Tibial nerve (tissue), 4 donors: ENCODE data around the gene TEP1. TPM values are rescaled to one million over a fixed set of nuclear protein-coding genes. Genes with fewer than 3 reads are reported as not detected.

Experiments
- DNase-seq, 2 donors: peaks; one replicate each; pipeline ENCODE4 v3.0.0-alpha.2; 2019; ENCODE audit warnings: low spot score in 2 of 2
- H3K27ac ChIP-seq, 4 donors: fragments of 200-600 bp; sonication (generic) in 3 of 4; one replicate each; pipeline ENCODE4 v1.5.1; 2017 to 2019; ENCODE audit warnings: mild to moderate bottlenecking in 1 of 4
- H3K27me3 ChIP-seq, 2 donors: fragments of 200-600 bp; sonication (generic) in 1 of 2; one replicate each; pipeline versions ENCODE4 v1.5.1 to v1.6.0; 2017 to 2019
- H3K36me3 ChIP-seq, 3 donors: fragments of 200-600 bp; sonication (generic); one replicate each; pipeline ENCODE4 v1.5.1; 2018 to 2019
- H3K4me1 ChIP-seq, 4 donors: fragments of 200-600 bp; sonication (generic) in 3 of 4; one replicate each; pipeline ENCODE4 v1.5.1; 2017 to 2019
- H3K4me3 ChIP-seq, 4 donors: fragments of 200-600 bp; sonication (generic) in 3 of 4; one replicate each; pipeline ENCODE4 v1.5.1; 2017 to 2019; ENCODE audit warnings: mild to moderate bottlenecking in 1 of 4, moderate library complexity in 1 of 4
- H3K9me3 ChIP-seq, 4 donors: fragments of 200-600 bp; sonication (generic) in 3 of 4; one replicate each; pipeline ENCODE4 v1.5.1; 2017 to 2019
- EP300 ChIP-seq, 2 donors: sonication (generic); formaldehyde crosslinking; IDR thresholded peaks; one replicate each; pipeline ENCODE4 v1.6.1; 2017; ENCODE audit warnings: antibody characterized with exemption in 2 of 2, mild to moderate bottlenecking in 1 of 2
- POLR2A ChIP-seq, 2 donors: fragments of 450-650 bp; IDR thresholded peaks; one replicate each; pipeline ENCODE4 v1.6.1; 2017; ENCODE audit warnings: antibody characterized with exemption in 2 of 2, mild to moderate bottlenecking in 2 of 2, moderate library complexity in 2 of 2
- WGBS, 2 donors: methylation state at CpG; one replicate each; pipeline ENCODE4 v1.1.5; 2018; 5-methylcytosine and 5-hydroxymethylcytosine counted together
- total RNA-seq, 4 donors: library from RNA; depleted of rRNA; stranded (reverse); fragments of >200 nt; gene quantifications; one replicate each; pipeline ENCODE4 v1.1.0, GENCODE V29; 2016
- TF ChIP-seq, protein P1 (sequence below), 5 experiments: fragments of 200-600 bp in 3 of 5; fragments of 450-650 bp in 2 of 5; sonication (generic) in 3 of 5; IDR thresholded peaks; one replicate each; pipeline ENCODE4 v1.5.1; 2016 to 2019; ENCODE audit warnings: antibody characterized with exemption in 5 of 5, mild to moderate bottlenecking in 3 of 5, moderate library complexity in 2 of 5

TEP1 gene
- total RNA-seq, 4 donors from 2014 or later = 30.3 to 50.0 (median 36.0) TPM

DNA sequence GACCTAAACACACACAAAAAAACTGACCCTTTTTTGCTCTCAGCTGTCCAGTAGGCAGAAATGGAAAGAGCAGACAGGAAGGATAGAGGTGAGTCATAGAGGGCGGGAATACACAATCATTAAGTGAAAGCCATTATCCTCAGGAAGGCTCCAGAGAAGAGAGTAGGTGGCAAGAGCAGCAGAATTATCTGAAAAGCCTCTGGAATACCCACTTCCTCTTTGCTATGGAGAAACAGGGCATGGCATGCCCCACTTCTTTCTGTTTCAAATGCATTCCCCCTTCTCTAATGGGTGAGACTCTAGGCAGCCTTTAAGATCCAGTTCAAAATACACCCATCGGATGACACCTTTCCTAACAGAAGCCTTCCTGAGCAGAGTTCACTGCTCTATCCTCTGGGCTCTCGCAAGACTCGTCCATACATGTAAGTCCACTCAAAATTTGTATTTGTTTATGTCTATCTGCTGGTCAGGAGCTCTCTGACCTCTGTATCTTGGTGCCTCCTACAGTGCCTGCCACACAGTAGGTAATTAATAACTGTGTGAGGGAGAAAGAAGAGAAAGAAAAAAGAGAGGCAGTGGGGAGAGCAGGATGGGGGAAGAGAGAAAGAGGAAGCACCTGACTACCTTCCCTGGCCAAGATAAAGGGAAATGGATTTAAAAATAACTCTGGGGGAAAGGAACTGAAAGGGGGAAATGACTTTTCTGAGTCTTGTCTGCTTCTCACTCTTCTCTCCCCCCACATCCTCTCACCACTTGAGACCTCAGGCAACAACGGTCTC, 14.1 kb upstream of the TEP1 start:
- no peak for DNase-seq
- WGBS, 2 donors = 64 to 74% methylated on average over 5 of the region's 5 CpGs
- no peaks in the 10 kb centered on the region for H3K27me3 ChIP-seq
- H3K36me3 ChIP-seq = peaks cover 0 to 3% (median 0%) of the 10 kb centered on the region in 3 donors
- no peak overlapping the region for H3K4me3 ChIP-seq
- H3K27ac ChIP-seq = peak overlapping the region in 1 of 4 donors; percentile 45
- TF ChIP-seq EP300 (IDR thresholded peaks at IDR 0.05) (peak in 1 of 2 donors; percentile 20), POLR2A (IDR thresholded peaks at IDR 0.05) (no peak)
- peaks cover 0 to 27% (median 4%) of the 10 kb centered on the region in 4 donors for H3K4me1 ChIP-seq
- no peaks in the 10 kb centered on the region for H3K9me3 ChIP-seq

DNA sequence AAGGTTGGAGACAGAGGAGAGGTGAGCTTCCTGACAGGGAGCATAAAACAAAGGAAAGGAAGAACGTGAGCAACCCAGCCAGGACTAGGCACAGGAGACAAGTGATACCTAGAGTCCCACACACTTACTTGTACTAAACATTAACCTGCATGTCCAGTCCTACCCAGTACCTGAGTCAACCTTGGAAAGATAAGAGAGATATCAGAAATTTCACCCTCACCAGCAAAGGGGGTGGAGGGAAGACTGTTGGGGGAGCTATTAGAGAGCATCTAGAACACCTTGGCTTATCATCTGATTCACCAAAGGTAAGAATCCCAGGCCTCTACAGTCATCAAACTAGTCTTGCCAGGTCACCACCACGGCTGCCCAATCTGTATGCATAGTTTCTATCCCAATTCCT, 11.6 kb upstream of the TEP1 start:
- Histone ChIP-seq H3K36me3 (peaks cover 0 to 3% (median 0%) of the 10 kb centered on the region in 3 donors), H3K9me3 (no peaks in the 10 kb centered on the region), H3K4me1 (peaks cover 0 to 18% (median 4%) of the 10 kb centered on the region in 4 donors), H3K27ac (no peak overlapping the region), H3K4me3 (no peak overlapping the region), H3K27me3 (no peaks in the 10 kb centered on the region)
- 29 to 33% methylated on average over 2 of the region's 2 CpGs for WGBS, 2 donors
- no peak for DNase-seq
- TF ChIP-seq, protein P1, sequence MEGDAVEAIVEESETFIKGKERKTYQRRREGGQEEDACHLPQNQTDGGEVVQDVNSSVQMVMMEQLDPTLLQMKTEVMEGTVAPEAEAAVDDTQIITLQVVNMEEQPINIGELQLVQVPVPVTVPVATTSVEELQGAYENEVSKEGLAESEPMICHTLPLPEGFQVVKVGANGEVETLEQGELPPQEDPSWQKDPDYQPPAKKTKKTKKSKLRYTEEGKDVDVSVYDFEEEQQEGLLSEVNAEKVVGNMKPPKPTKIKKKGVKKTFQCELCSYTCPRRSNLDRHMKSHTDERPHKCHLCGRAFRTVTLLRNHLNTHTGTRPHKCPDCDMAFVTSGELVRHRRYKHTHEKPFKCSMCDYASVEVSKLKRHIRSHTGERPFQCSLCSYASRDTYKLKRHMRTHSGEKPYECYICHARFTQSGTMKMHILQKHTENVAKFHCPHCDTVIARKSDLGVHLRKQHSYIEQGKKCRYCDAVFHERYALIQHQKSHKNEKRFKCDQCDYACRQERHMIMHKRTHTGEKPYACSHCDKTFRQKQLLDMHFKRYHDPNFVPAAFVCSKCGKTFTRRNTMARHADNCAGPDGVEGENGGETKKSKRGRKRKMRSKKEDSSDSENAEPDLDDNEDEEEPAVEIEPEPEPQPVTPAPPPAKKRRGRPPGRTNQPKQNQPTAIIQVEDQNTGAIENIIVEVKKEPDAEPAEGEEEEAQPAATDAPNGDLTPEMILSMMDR (IDR thresholded peaks at IDR 0.05) = no peak
- no peak for TF ChIP-seq POLR2A (IDR thresholded peaks at IDR 0.05)
- TF ChIP-seq EP300 (IDR thresholded peaks at IDR 0.05) = no peak

DNA sequence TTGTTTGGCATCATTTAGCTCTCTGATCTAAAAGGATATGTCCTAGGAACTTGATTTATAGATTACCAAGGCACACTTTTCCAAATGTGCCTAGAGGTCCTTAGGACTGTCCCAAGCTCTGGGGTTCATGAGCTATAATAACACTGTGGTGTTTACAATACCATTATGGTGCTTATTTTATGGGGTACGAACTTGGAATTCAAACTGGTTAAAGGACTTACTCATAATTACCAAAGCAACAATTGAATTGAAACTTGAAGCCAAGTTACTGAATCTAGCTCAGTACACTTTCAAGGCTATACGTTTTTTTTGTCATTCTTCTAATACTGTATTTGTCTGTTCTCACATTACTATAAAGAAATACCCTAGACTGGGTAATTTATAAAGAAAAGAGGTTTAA, 9.6 kb upstream of the TEP1 start:
- H3K4me3 ChIP-seq = no peak overlapping the region
- H3K27me3 ChIP-seq = no peaks in the 10 kb centered on the region
- H3K36me3 ChIP-seq = no peaks in the 10 kb centered on the region
- peaks cover 0 to 6% (median 0%) of the 10 kb centered on the region in 4 donors for H3K4me1 ChIP-seq
- 38 to 48% methylated on average over 2 of the region's 2 CpGs for WGBS, 2 donors
- TF ChIP-seq POLR2A (IDR thresholded peaks at IDR 0.05) (no peak), EP300 (IDR thresholded peaks at IDR 0.05) (no peak)
- TF ChIP-seq, protein P1 (IDR thresholded peaks at IDR 0.05) = no peak
- no peak overlapping the region for H3K27ac ChIP-seq
- no peak for DNase-seq
- no peaks in the 10 kb centered on the region for H3K9me3 ChIP-seq

DNA sequence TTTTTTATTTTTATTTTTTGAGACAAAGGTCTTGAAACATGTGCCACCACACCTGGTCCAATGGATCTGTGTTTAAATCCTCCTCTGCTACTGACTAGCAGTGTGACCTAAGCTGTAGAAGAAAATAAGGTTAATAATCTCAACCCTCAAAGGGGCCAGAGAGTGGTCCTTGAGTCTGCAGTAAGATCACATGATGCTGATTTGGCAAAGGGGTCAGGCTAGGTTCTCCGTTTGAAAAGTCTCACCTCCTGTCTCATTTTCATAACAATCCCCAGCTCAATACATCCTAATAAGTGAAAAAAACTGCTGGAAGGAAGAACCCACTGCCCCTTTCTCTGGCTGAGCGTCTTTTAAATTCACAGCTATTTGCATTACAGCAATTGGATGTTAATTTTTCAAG, 8.0 kb upstream of the TEP1 start:
- H3K4me3 ChIP-seq = no peak overlapping the region
- no peaks in the 10 kb centered on the region for H3K9me3 ChIP-seq
- H3K36me3 ChIP-seq = no peaks in the 10 kb centered on the region
- DNase-seq = no peak
- WGBS, 2 donors = 24 to 33% methylated on average over 2 of the region's 2 CpGs
- H3K27me3 ChIP-seq = no peaks in the 10 kb centered on the region
- H3K27ac ChIP-seq = no peak overlapping the region
- no peaks in the 10 kb centered on the region for H3K4me1 ChIP-seq
- no peak for TF ChIP-seq POLR2A (IDR thresholded peaks at IDR 0.05)
- TF ChIP-seq EP300 (IDR thresholded peaks at IDR 0.05) = no peak
- TF ChIP-seq, protein P1 (IDR thresholded peaks at IDR 0.05) = no peak

DNA sequence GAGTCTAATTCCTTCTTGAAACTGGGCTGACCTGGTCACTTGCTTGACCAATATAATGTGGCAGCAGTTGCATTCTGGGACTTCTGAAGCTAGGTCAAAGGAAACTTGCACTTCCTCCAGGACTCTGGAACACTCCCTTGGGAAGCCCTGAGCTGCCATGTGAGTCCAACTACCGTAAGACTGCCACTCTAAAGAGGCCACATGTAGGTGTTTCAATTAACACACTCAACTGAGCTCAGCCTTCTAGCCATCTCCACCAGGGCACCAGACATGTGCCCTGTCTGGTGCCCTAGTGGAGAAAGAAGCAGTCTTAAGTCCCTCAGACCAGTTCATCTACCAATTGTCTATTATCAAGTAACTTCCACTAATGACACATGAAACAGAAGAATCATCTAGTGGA, 6.1 kb upstream of the TEP1 start:
- DNase-seq = no peak
- WGBS, 2 donors = 45 to 71% methylated on average over 1 of the region's 1 CpG
- no peak overlapping the region for H3K4me3 ChIP-seq
- H3K27ac ChIP-seq = no peak overlapping the region
- H3K36me3 ChIP-seq = no peaks in the 10 kb centered on the region
- H3K9me3 ChIP-seq = no peaks in the 10 kb centered on the region
- TF ChIP-seq, protein P1 (IDR thresholded peaks at IDR 0.05) = no peak
- TF ChIP-seq EP300 (IDR thresholded peaks at IDR 0.05) (no peak), POLR2A (IDR thresholded peaks at IDR 0.05) (no peak)
- H3K27me3 ChIP-seq = no peaks in the 10 kb centered on the region
- H3K4me1 ChIP-seq = peaks cover 0 to 8% (median 2%) of the 10 kb centered on the region in 4 donors
